Measurements from ENCODE around the gene LRRC75B.
A peak's percentile ranks its signal among the peaks of the same experiment; 100 is the strongest.
"Not testable (repeated sequence)": the region's sequence is repeated elsewhere in the genome, so short reads cannot be mapped to it uniquely, and the experiment has no call there.

Gene LRRC75B, protein sequence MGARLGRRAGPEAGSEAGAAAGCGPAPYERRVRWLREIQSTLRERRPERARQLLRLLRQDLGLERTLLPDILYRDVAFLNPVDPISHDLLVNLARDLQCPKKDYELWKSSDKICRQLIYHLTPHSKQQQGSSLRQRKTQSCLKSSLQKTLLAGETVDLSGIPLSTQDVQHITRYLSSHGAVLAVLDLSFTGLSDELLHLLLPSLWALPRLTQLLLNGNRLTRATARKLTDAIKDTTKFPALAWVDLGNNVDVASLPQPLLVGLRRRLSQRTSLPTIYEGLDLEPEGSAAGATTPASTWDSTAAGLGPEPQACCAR

DNA sequence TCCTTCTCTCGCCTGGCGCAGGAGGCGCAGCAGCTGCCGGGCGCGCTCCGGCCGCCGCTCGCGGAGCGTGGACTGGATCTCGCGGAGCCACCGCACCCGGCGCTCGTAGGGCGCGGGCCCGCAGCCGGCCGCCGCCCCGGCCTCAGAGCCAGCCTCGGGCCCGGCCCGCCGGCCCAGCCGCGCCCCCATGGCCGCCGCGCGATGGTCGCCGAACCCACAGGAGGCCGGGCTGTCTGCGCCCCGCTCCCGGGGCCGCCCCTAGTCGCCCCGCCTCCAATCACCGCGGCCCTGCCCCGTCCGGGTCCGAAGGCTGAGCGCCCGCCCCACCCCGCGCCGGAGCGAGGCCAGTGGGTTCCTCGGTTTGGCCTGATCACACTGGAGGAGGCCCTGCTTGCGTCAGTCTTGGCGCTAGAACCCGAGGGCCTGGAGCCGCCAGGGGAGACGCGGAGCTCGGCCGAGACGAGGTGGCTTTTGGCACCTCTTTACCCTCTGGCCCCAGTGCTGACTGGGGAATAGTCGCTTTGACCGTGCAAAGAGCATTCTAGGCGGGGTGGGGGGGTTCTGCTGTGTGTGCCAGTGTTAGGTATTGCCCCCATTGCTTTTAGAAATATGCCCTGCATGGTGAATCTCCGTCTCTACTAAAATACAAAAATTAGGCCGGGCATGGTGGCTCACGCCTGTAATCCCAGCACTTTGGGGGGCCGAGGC lies at the start of gene LRRC75B:
Gene LRRC75B, minus strand, starts transcription at position 223 of the 708 bp plus-strand sequence. Its CDS starts 34 bp downstream, at position 189.
- DNase-seq = peak in 1 of 2 experiments; percentile 67

DNA sequence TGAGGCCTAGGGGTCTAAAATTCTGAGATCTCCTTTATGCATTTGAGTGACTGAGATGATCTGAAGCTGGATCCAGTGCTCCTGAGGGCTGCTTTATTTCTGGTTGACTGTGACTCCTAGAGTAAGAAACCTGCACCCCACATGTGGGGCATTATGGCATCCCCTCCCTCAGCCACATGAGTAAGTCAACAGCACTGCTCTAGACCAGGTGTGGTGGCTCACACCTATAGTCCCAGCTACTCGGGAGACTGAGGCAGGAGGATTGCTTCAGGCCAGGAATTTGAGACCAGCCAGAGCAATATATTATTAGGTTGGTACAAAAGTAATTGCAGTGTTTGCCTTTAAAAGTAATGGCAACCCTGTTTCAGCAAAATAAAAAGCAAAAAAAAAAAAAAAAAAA lies 49.4 kb upstream of the LRRC75B start:
- not testable (repeated sequence) for DNase-seq

DNA sequence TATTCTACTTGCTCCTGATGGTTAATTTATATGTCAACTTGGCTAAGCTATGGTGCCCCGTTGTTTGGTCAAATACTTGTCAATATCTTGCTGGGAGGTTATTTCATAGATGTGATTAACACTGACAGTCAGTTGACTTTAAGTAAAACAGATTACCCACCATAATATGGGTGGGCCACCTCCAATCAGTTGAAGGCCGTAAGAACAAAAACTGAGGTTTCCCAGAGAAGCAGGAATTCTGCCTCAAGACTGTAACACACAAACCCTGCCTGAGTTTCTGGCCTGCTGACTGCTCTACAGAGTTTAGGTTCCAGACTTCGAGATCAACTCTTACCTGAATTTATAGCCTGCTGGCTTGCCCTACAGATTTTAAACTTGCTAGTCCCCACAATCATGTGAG lies 43.6 kb upstream of the LRRC75B start:
- not testable (repeated sequence) for DNase-seq

DNA sequence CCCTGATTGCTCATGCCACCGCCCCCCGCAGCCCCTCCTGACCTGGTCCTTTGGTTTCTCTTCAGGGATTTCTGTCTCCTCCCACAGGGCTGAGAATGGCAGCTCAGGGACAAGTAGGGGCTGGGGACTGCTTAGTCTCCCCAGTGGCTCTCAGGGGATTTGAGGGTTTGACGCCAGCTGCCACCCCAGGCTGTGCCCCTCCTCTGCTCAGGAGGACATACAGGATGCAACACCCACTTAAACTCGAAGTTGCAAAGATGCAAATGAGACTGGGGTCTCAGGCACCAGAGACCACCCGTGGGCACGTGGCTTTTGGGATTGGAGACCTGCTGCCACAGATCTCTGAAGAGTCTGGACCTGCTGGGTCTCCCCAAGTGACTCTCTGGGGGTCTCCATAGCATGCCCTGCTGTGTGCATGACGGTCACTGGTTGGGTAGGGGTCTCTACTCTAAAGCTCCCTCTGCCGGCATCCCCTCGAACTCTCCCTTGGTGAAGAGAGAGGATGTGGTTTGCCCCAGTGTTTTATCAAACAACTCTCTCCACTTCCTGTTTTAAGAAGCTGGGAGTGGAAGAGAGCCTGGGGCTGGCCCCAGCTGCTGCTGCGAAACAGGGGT lies 42.0 kb upstream of the LRRC75B start:
- not testable (repeated sequence) for DNase-seq

DNA sequence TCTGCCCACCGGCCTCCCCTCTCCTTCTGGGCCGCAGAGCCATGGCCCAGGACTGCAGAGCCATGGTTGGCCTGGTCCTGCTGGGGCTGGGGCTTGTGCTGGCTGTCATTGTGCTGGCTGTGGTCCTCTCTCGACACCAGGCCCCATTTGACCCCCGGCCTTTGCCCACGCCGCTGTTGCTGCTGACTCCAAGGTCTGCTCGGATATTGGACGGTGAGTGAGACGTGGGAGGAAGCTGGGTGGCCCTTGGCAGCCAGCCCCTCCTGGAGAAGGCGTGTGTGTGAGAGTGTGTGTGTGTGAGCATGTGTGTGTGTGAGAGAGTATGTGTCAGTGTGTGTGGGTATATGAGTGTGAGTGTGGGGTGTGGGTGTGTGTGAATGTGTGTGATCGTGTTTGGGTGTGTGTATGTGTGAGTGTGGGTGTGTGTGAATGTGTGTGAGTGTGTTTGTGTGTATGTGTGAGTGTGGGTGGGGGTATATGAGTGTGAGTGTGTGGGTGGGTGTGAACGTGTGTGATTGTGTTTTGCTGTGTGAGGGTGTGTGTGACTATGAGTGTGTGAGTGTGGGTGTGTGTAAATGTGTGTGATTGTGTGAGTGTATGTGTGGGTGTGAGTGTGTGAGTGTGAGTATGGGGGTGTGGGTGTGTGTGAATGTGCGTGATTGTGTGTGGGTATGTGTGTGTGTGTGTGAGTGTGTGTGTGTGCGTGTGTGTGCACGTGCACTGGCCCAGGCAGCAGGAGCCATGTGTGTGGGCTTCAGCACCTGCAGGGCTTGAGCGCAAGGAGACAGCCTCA lies 40.6 kb upstream of the LRRC75B start:
- not testable (repeated sequence) for DNase-seq

DNA sequence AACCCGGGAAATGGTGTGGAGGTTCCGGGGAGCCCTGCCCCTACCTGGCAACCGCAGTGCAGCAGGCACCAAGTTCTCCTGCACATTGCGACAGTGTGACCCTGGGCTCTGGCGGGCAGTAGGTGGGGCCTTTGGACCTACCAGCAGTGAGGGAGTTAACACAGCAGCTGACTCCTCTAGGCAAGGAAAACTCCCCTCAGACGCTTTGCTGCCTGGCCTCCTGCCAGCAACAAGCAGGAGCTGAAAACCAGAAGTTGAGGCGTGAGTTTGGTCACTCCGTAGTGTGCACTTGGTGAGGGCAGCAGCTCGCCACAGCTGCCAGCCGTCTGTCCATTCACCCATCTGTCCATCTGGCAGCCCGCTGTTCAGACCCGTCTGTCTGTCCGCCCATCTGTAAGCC lies 39.8 kb upstream of the LRRC75B start:
- not testable (repeated sequence) for DNase-seq

DNA sequence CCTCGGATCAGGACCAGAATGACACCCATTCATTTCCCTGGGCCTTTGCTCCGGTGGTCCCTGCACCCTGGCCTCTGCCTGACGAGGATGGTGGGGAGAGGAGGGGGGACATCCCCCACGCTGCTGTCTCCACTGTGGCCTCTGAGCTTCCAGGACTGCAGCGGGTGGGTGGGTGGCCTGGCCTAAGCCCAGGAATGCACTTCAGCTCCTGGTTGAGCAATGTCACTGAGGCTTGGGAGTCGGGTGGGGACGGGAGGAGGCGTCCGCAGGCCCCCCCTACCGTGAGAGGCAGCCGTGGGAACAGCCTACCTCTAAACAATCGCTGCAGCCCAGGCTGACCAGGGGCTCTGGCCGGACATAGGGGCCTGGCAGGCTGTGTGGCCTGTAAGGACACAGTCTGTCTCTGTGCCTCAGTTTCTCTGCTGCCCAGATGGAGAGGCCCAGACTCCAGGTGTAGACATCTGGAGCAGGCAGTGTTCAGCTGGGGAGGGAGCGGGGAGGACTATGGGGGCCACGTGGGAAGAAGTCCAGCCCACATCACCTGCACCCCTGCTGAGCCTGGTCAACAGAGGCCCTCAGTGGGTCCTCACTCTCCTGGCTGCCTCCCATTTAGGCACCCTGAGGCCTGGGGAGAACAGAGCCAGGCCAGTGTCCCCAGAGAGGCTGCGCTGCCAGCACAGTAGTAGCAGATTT lies 38.7 kb upstream of the LRRC75B start:
- not testable (repeated sequence) for DNase-seq

DNA sequence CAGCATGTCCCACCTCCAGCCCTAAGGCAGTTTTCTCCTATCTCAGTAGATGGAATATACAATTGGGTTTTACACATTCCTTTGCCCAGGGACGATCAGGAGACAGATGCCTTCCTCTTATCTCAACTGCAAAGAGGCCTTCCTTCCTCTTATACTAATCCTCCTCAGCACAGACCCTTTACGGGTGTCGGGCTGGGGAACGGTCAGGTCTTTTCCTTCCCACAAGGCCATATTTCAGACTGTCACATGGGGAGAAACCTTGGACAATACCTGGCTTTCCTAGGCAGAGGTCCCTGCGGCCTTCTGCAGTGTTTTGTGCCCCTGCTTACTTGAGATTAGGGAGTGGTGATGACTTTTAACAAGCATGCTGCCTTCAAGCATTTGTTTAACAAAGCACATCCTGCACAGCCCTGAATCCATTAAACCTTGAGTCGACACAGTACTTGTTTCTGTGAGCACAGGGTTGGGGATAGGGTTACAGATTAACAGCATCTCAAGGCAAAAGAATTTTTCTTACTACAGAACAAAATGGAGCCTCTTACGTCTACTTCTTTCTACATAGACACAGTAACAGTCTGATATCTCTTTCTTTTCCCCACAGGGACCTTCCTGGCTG lies 38.0 kb upstream of the LRRC75B start:
- peak in 1 of 2 experiments; percentile 12 for DNase-seq

DNA sequence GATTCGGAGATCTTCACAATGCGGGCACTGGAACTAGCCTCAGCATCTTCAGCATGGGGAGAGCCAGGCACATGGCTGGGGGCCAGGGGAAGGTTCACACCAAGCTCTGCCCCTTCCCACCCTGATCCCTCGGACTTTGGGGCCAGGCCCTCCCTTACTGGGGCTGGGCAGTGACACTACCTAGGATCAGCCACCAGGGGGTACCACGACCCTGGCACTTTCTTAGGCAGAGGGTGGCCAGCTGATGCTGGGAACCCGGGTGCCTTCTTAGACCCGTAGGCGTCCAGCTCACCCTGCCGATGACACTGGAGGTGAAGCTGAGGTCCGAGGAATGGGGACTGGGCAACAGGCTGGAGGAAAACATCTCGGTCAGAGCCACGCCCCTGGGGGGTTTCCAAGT lies 36.2 kb upstream of the LRRC75B start:
- peak in 1 of 2 experiments; percentile 27 for DNase-seq

DNA sequence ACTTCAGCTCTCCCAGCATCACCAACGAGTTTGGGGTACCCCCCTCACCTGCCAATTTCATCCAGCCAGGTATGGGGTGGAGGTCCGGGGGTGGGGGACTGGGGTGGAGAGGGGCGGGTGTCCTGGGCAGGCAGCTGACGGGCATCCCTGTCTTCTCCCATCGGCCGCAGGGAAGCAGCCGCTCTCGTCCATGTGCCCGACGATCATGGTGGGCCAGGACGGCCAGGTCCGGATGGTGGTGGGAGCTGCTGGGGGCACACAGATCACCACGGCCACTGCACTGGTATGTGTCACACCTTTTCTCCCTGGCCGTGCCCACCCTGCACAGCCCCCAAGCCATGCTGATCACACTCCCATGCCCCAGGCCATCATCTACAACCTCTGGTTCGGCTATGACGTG lies 35.0 kb upstream of the LRRC75B start:
- DNase-seq = not testable (repeated sequence)

DNA sequence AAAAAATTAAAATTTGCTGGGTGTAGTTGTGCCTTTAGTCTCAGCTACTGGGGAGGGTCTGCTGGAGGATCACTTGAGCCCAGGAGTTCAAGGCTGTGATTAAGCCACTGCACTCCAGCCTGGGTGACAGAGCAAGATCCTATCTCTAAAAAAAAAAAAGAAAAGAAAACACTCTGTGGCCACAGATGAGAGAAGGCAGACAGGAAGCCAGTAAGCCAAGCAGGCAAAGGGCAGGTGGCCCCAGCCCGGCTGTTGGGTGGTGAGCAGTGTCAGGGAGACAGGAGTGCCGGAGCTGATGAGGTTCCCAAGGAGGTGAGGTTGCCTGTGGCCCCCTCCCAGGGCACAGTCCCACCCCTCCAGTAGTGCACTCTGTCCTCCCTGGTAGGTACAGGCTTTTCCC lies 29.7 kb upstream of the LRRC75B start:
- DNase-seq = not testable (repeated sequence)

DNA sequence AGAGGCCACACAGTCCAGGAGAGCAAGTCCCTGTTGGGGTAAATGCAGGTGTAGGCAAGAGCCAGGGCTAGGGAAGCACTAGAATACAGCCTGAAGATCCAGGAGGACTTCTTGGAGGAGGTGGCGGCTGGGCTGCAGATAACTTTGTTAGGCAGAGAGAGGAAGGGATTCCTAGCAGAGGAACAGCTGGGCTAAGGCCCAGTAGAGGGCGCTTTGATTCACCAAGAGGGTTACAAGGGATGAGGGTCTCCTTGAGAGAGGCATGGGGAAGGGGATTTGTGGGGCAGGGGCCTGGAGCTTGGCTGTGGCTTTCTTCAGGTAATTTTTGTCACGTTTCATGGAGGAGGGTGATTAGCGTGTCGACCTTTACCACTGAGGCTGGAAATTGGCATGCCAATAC lies 28.4 kb upstream of the LRRC75B start:
- not testable (repeated sequence) for DNase-seq

DNA sequence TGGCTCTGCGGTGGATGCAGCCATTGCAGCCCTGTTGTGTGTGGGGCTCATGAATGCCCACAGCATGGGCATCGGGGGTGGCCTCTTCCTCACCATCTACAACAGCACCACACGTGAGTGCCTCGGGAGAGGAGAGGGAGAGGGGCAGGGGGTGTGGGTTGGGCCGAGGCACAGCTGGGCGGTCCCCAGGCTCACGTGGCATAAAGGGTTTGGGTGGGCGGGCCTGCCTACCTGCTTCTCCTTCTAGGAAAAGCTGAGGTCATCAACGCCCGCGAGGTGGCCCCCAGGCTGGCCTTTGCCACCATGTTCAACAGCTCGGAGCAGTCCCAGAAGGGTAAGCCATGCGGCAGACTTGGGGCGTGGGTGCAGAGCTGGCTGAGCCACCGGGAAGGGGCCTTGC lies 21.9 kb upstream of the LRRC75B start:
- not testable (repeated sequence) for DNase-seq

DNA sequence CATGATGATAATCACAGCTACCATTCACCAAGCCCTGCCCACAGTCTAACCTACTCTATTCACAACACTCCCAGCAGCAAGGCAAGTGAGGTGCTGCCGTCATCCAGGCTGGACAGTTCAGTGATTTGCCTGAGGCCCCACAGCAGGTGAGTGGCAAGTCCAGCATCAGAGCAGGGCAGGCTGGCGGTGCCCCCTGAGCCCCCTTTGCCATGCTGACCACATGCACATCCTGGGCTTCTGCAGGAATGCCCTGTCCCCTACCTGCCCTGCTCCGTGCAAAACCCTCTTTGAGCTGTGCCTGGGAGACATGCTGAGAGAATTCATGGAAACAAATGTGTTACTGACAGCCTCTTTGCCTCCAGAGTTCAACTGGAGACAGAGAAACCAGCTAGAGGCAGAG lies 17.0 kb upstream of the LRRC75B start:
- DNase-seq = not testable (repeated sequence)

DNA sequence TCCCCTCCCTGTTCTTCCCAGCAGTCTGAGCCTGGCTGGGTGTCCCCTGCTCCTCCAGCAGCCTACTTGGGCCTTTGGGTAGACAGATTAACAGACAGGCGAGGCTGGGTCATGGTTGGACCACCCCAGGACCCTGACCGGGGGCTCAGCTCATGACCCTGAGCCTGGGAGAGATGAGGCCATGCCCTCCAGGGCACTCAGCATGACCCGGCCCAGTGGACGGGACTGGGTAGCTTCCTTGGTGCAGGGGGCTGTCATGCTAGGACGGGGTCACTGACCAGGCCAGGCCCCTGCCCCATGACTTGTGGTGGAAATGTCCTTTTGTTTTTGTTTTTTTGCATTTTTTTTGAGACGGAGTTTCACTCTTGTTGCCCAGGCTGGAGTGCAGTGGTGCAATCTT lies 15.5 kb upstream of the LRRC75B start:
- not testable (repeated sequence) for DNase-seq

DNA sequence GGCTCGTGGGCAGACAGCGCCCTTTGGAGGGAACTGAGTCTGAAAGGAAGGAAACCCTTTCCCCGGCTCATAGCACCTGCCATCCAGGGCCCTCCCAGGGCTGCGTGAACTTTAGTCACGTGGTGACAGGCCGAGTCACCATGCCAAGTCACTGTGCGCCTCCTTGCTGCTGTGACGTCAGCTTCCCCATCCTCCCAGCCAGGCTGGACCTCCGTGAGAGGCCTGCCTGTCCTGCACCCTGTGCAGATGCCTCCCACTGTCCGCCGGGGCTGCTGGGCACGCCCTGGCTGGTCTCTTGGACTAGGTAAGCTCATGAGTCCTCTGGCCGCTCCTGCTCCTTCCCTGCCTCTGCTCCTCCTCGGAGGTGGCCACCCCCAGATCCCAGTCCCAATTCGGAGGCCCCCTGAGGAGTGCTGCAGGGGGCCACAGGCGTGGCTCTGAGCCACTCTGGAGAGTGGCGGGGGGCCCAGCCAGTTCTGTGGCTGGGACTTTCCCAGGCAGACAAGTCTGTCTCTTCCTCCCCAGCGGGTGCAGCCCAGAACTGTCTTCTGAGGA lies 14.6 kb upstream of the LRRC75B start:
- not testable (repeated sequence) for DNase-seq

DNA sequence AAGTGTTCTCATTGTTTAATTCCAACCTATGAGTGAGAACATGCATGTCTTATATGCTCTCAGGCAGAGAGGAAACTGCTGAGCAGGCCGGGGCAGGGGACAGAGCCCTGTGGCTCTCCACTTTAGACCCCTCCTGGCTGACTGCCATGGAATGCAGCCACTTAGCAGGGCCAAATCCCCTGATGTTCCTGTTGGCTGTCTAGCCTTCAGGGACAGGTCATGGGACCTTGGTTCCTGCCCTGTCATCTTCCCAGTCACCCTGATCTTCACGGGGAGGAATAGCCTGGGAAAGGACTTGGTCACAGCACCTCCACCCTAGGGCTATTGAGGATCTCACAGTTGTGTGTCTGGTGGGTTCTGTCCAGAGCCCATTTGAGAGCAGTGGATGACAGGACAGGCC lies 13.5 kb upstream of the LRRC75B start:
- DNase-seq = not testable (repeated sequence)

DNA sequence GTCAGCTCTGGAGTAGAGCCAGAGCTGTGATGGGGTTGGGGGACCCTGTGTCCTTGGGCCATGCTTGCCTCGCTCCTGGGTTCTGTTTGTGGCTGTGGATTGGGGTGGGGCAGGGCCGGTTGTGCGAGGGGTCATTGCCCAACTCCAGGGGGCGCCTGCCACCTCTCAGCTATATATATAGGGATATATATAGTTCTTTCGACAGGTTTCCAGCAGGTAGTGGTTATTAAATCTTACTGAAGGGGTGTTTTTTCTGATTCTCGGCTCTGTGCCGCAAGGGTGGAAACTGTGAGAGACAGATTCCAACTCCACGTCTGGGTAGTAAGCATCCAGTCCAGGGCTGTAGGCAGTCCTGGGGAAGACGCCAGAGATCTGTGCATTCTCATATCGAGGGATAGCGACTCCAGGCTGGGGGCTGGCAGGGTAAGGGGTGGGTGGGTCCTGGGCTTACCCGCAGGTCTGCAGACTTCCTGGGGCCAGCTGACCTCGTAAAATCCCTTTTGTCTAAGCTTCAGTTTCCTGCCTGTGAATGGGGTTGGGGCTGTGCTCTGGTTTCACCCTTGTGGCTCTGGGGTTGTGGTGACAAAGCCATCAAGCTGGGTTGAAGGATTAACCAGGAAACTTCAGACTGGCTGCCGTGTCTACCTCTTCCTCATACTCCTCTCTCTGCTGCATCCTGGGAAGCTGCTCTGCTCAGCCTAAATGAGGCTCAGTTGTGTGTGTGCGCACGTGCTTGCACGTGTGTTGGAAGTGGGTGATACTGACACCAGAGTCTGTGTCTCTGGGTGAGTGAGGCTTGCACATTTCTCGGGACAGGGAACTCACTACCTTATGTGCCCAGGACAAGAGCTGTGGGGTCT lies 11.1 kb upstream of the LRRC75B start:
- not testable (repeated sequence) for DNase-seq

DNA sequence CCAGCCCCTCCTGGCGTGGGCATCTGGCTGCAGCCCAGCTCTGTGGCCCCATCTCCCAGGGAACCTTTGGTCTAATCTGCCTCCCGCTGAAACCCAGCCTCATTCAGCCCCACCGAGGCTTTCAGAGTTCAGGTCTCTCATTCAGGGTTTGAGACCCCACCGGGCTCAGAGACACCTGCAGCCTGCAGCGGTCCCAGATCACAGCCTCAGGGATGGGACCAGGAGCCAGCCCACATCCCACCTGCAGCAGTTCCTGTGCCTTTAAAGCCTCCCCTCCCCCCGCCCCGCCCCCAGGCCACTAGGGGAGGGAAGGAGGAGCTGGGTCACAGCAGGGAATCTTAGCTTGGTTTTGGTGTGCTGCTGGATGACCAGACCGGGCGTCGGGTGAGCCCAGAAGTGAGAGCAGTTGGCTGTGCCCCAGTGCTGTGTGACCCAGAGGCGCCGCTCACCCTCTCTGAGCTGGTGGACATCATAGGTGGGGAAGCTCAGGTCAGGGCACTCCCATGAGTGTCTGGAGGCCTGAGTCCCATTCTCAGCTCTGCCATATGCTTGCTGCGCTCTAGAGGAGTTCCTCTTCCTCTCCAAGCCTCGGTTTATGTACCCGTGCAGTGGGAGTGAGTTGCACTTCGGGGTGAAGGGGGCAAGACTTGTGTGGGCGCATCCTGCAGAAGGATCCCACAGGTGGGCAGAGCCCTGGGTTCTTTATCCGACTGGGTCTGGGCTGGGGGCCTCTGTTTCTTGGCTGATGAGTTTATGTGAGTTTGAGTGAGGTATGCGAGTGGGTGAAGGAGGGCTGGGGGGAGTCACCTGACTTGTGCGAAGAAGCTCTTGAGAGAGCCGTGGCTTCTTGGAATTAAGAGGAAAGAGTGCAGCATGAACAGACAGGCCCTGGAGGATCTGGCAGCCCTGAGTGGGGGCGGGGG lies 10.2 kb upstream of the LRRC75B start, which contains the start of gene GGT1:
Gene GGT1, plus strand, starts transcription at position 347 of the 923 bp plus-strand sequence. CDS start 7,889 bp downstream, outside the sequence.
- not testable (repeated sequence) for DNase-seq
